Right ventricle myocardium inferior (tissue), 1 donor: ENCODE results near the gene ADAMTSL1. TPM values are rescaled to one million over a fixed set of nuclear protein-coding genes. Genes with fewer than 3 reads are reported as not detected.
"Not testable (repeated sequence)": the region's sequence is repeated elsewhere in the genome, so short reads cannot be mapped to it uniquely, and the experiment has no call there.

Experiments used
- ATAC-seq: fragments of 200-7000 bp; cut with Tn5 transposase; one replicate; pipeline ENCODE4 v1.9.1; 2020; ENCODE audit warnings: mild to moderate bottlenecking, moderate library complexity
- DNase-seq: peaks from one replicate; pipeline ENCODE4 v3.0.0; 2021; ENCODE audit errors: missing footprints
- intact Hi-C: fragments of 100-400 bp; cut with DNase I; formaldehyde crosslinking; loops from one replicate; pipeline ENCODE4 v1.11.0; 2022
- total RNA-seq: library from RNA; stranded (reverse); fragmentation: NEBNext Ultra II Directional; extraction: Animal tissue kit (Norgen Biotek cat#: 25700); gene quantifications from one replicate; pipeline ENCODE4 v1.2.1, GENCODE V29; 2021
- donor health status: DM: no; HTN: yes; CAD: no; lungs with severe emphysema.

ADAMTSL1 gene
- total RNA-seq, 1 donor from 2014 or later: 1.9 TPM

- no peak for ATAC-seq
- intact Hi-C loops: no loop called here
- DNase-seq: no peak
These were observed 373.8 kb downstream of the ADAMTSL1 start for GRCh38 chr9:18847576-18848275.

DNA sequence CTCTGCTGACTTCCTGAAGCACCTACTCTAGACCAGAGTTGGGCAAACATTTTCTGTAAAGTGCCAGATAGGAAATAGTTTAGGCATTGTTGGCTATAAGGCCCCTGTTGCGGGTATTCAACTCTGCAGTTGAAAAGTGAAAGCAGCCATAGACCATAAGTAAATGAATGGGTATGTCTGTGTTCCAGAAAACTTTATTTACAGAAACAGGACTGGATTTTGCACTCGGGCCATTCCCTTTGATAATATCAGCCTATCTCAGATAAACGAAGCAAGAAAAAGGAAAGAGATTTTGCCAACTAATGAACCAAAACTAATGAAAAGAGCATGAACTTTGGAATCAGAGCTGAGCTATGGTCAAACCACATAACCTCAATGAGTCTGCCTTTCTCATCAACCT lies 374.7 kb downstream of the ADAMTSL1 start:
- ATAC-seq (no peak), DNase-seq (no peak)
- intact Hi-C loops: no loop called here

GRCh38 chr9:18849270-18849669 lies 375.3 kb downstream of the ADAMTSL1 start:
- DNase-seq: no peak
- ATAC-seq: no peak
- intact Hi-C loops: no loop called here

GRCh38 chr9:18849890-18850677 lies 376.1 kb downstream of the ADAMTSL1 start:
- no peak for DNase-seq
- ATAC-seq: no peak
- intact Hi-C loops: no loop called here

DNA sequence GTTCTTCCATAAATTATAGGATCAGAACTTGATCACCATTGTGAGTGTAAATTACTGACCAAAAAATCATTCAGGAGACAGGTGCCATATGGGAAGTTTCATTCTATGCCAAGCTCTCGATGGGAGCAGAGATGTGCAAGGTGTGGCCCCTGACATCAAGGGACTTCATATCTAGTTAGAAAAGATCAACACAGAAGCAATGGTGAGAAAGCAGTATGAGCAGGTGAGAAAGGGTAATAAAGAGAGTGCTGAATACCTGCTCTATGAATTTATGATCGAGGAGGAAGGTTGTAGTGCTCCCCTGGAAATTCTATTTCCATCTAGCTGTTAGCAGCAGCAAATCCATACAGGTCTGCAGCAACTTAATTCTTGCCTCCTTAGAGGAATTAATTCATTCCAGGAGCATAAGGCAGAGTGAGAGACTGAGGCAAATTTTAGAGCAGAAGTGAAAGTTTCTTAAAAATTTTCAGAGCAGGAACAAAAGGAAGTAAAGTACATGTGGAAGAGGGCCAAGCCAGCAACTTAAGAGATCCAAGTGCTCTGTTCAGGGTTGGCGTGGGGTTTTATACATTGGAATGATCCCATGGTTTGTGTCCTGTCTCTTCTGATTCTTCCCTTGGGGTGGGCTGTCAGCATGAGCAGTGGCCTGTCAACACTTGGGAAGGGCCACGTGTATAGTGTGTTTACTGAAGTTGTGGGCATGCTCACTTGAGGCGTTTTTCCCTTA lies 377.3 kb downstream of the ADAMTSL1 start:
- no peak for ATAC-seq
- intact Hi-C loops: no loop called here
- no peak for DNase-seq

- intact Hi-C loops: no loop called here
- ATAC-seq (peak; percentile 88), DNase-seq (no peak)
These were observed 381.7 kb downstream of the ADAMTSL1 start for GRCh38 chr9:18855656-18856055.

- intact Hi-C loops: no loop called here
- ATAC-seq: no peak
- DNase-seq: no peak
These were observed 383.4 kb downstream of the ADAMTSL1 start for GRCh38 chr9:18857334-18857733.

- intact Hi-C loops: no loop called here
- no peak for ATAC-seq
- DNase-seq: no peak
These were observed 383.8 kb downstream of the ADAMTSL1 start for GRCh38 chr9:18857769-18858168.

DNA sequence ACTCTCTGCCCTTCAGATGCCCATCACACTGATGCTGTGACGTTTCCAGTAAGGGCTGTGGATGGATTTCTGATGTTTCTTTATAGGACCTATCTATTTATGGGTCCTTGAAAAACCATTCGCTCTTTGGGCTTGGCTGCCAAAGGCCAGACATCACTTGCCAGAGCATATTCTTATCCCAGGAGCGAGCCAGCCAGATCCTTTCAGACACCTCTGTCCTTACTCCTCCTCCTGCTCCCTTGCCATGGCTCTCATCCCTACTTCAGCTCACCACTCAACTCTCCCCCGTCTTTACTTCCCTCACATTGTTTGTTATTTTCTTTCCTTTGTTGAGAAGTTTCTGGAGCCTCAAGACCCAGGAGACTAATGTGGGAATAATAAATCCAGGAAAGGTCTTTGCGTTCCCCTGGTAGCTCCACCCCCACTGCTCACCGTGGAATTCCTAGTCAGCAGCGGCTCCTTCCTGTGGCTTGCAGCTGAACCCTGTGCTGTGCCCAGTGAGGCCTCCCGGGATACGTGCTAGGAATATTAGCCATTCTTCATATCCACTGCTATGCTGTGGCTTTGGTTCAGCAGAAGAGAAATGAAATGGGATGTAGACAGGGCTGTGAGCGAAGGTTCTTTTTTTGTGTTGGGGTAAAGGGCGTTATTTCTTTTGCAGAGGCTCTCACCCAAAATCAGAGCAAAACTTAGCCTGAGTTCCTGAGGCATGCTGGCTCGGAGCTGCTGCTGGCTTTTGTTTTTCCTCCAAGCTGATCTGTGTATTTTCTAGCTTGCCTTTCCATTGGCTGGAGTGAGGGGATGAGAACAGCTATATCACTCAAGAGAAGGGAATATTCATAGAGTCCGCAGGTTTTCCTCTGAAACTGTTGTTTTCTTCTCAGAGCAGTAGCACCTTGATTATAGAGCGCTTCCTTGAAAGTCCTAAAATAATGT lies 387.9 kb downstream of the ADAMTSL1 start:
- no peak for DNase-seq
- peak; percentile 77 for ATAC-seq
- intact Hi-C loops: no loop called here

- intact Hi-C loops: no loop called here
- DNase-seq: no peak
- ATAC-seq: no peak
These were observed 389.8 kb downstream of the ADAMTSL1 start for GRCh38 chr9:18863791-18864190.

GRCh38 chr9:18864516-18864915 lies 390.6 kb downstream of the ADAMTSL1 start:
- DNase-seq: no peak
- intact Hi-C loops: no loop called here
- ATAC-seq: no peak

GRCh38 chr9:18865542-18865941 lies 391.6 kb downstream of the ADAMTSL1 start:
- ATAC-seq: no peak
- intact Hi-C loops: no loop called here
- DNase-seq: no peak

GRCh38 chr9:18866121-18866831 lies 392.3 kb downstream of the ADAMTSL1 start:
- ATAC-seq: no peak
- intact Hi-C loops: no loop called here

DNA sequence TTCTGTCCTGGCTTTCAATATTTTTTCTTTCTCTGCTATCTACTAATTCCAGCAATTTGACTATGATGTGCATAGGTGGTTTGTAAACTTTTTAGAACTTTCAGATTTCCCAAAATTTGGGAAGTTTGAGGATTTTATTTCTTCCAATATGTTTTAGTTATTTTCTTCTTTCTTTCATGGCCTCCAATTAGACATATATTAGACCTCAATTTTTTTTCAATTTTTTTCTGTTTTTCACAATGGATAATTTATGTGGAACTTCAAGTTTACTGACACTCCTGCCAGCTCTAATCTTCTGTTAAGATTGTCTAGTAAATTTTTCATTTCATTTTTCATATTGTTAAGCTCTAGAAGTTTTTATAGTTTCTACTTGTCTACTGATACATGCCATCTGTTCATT lies 395.8 kb downstream of the ADAMTSL1 start:
- no peak for DNase-seq
- ATAC-seq: no peak
- intact Hi-C loops: no loop called here

More at GRCh38 chr9:18866121-18866831, 392.3 kb downstream of the ADAMTSL1 start:
- DNase-seq: no peak

GRCh38 chr9:18874069-18874468 lies 400.1 kb downstream of the ADAMTSL1 start:
- intact Hi-C loops: no loop called here
- DNase-seq (no peak), ATAC-seq (no peak)

GRCh38 chr9:18874990-18875389 lies 401.0 kb downstream of the ADAMTSL1 start:
- ATAC-seq, intact Hi-C loops: not testable (repeated sequence)

GRCh38 chr9:18877984-18878383 lies 404.0 kb downstream of the ADAMTSL1 start:
- DNase-seq: no peak
- intact Hi-C loops: no loop called here
- no peak for ATAC-seq

More at GRCh38 chr9:18874990-18875389, 401.0 kb downstream of the ADAMTSL1 start:
- not testable (repeated sequence) for DNase-seq

GRCh38 chr9:18881758-18882157 lies 407.8 kb downstream of the ADAMTSL1 start:
- ATAC-seq: no peak
- intact Hi-C loops: no loop called here
- DNase-seq: no peak
